HEK293 (cell line): ENCODE results near the gene PARG.

Experiments used
- CTCF ChIA-PET: fragments of 350-600 bp; formaldehyde crosslinking; extraction: SDS; loops from one replicate; lab custom pipeline; 2021; ENCODE audit warnings: antibody characterized with exemption; lab: Yijun Ruan, JAX
- POLR2A ChIA-PET: fragments of 300-600 bp; formaldehyde crosslinking; extraction: SDS; loops from one replicate; lab custom pipeline; 2020; ENCODE audit warnings: antibody characterized with exemption, inconsistent platforms; lab: Yijun Ruan, JAX
- H3K27ac ChIP-seq: fragments of 200-500 bp; sonication (Bioruptor generic); 2 replicates; pipeline ENCODE4 v1.5.1; 2014; ENCODE audit warnings: low read depth, low read length, control low read depth, inconsistent platforms; ENCODE audit errors: extremely low read depth
- H3K36me3 ChIP-seq, 2 experiments: fragments of 200-500 bp in 1 of 2; sonication (Bioruptor generic) in 1 of 2; 1 replicate in 1 of 2; 2 replicates in 1 of 2; pipeline ENCODE4 v1.5.1; 2014 to 2017; ENCODE audit warnings: inconsistent platforms in 2 of 2, low read length in 2 of 2; ENCODE audit not compliant: control insufficient read depth in 2 of 2, insufficient read depth in 1 of 2
- H3K4me1 ChIP-seq: fragments of 200-500 bp; sonication (Bioruptor generic); 2 replicates; pipeline ENCODE4 v1.5.1; 2014; ENCODE audit warnings: mild to moderate bottlenecking, low read length, inconsistent platforms; ENCODE audit not compliant: control insufficient read depth, insufficient read depth
- H3K4me3 ChIP-seq: 2 replicates; pipeline ENCODE4 v1.5.1; 2011; ENCODE audit warnings: low read depth, mild to moderate bottlenecking, control low read depth, low read length, moderate library complexity
- H3K9me3 ChIP-seq: fragments of 200-500 bp; sonication (Bioruptor generic); 2 replicates; pipeline ENCODE4 v1.5.1; 2014; ENCODE audit warnings: low read depth, low read length, inconsistent platforms; ENCODE audit not compliant: control insufficient read depth, insufficient read depth
- HOXC10 ChIP-seq: sonication (generic); formaldehyde crosslinking; IDR thresholded peaks from 2 replicates; pipeline ENCODE4 v1.8.1; 2023; ENCODE audit warnings: mild to moderate bottlenecking, missing genetic modification reagents
- OSR2 ChIP-seq: fragments of 450-650 bp; formaldehyde crosslinking; IDR thresholded peaks from 2 replicates; pipeline ENCODE4 v1.5.1; 2016; ENCODE audit warnings: missing biosample characterization, missing genetic modification characterization
- PATZ1 ChIP-seq: fragments of 450-650 bp; formaldehyde crosslinking; IDR thresholded peaks from 2 replicates; pipeline ENCODE4 v1.5.1; 2016; ENCODE audit warnings: missing biosample characterization, missing genetic modification characterization
- ZBTB17 ChIP-seq: fragments of 450-650 bp; formaldehyde crosslinking; IDR thresholded peaks from 2 replicates; pipeline ENCODE4 v1.5.1; 2016; ENCODE audit warnings: missing biosample characterization, missing genetic modification characterization
- ZBTB48 ChIP-seq: fragments of 450-650 bp; formaldehyde crosslinking; IDR thresholded peaks from 2 replicates; pipeline ENCODE4 v1.5.1; 2016; ENCODE audit warnings: missing biosample characterization, missing genetic modification characterization
- ZEB2 ChIP-seq: fragments of 450-650 bp; formaldehyde crosslinking; IDR thresholded peaks from 2 replicates; pipeline ENCODE4 v1.5.1; 2016; ENCODE audit warnings: missing biosample characterization, missing genetic modification characterization
- ZNF133 ChIP-seq: fragments of 450-650 bp; formaldehyde crosslinking; IDR thresholded peaks from 2 replicates; pipeline ENCODE4 v1.5.1; 2016; ENCODE audit warnings: missing biosample characterization, missing genetic modification characterization
- ZNF239 ChIP-seq: fragments of 450-650 bp; formaldehyde crosslinking; IDR thresholded peaks from 2 replicates; pipeline ENCODE4 v1.5.1; 2016; ENCODE audit warnings: missing biosample characterization, missing genetic modification characterization
- ZNF274 ChIP-seq, 2 experiments: fragments of 200-500 bp in 1 of 2; fragments of 450-650 bp in 1 of 2; sonication (Bioruptor generic) in 1 of 2; formaldehyde crosslinking in 1 of 2; IDR thresholded peaks; 2 replicates each; pipeline versions ENCODE4 v1.5.1 to v1.6.1; 2014 to 2016; ENCODE audit warnings: borderline replicate concordance in 1 of 2, inconsistent platforms in 1 of 2, low read length in 1 of 2, missing biosample characterization in 1 of 2, missing genetic modification characterization in 1 of 2
- ZNF366 ChIP-seq: fragments of 450-650 bp; formaldehyde crosslinking; conservative IDR thresholded peaks from 2 replicates; pipeline ENCODE4 v1.5.1; 2016; ENCODE audit warnings: missing biosample characterization, missing genetic modification characterization
- ZNF473 ChIP-seq: fragments of 450-650 bp; formaldehyde crosslinking; IDR thresholded peaks from 2 replicates; pipeline ENCODE4 v1.5.1; 2017; ENCODE audit warnings: missing biosample characterization, missing genetic modification characterization
- ZNF514 ChIP-seq: fragments of 450-650 bp; formaldehyde crosslinking; IDR thresholded peaks from 2 replicates; pipeline ENCODE4 v1.5.1; 2016; ENCODE audit warnings: missing biosample characterization, missing genetic modification characterization
- ZNF555 ChIP-seq: fragments of 450-650 bp; formaldehyde crosslinking; conservative IDR thresholded peaks from 2 replicates; pipeline ENCODE4 v1.5.1; 2017; ENCODE audit warnings: missing biosample characterization, mild to moderate bottlenecking, missing genetic modification characterization, inconsistent platforms
- ZNF600 ChIP-seq: fragments of 450-650 bp; formaldehyde crosslinking; IDR thresholded peaks from 2 replicates; pipeline ENCODE4 v1.5.1; 2016; ENCODE audit warnings: missing biosample characterization, missing genetic modification characterization
- ZNF768 ChIP-seq: fragments of 450-650 bp; formaldehyde crosslinking; IDR thresholded peaks from 2 replicates; pipeline ENCODE4 v1.5.1; 2018; ENCODE audit warnings: missing biosample characterization, mild to moderate bottlenecking, missing genetic modification characterization
- ZSCAN30 ChIP-seq: fragments of 450-650 bp; IDR thresholded peaks from 2 replicates; pipeline ENCODE4 v1.5.1; 2018; ENCODE audit warnings: missing biosample characterization, mild to moderate bottlenecking, missing genetic modification characterization, moderate library complexity
- TF ChIP-seq, protein P1 (sequence below): fragments of 450-650 bp; formaldehyde crosslinking; IDR thresholded peaks from 2 replicates; pipeline ENCODE4 v1.5.1; 2016; ENCODE audit warnings: missing biosample characterization, missing genetic modification characterization, low read depth
- TF ChIP-seq, protein P2 (sequence below): sonication (generic); formaldehyde crosslinking; IDR thresholded peaks from 2 replicates; pipeline ENCODE4 v1.8.1; 2022; ENCODE audit warnings: mild to moderate bottlenecking, moderate library complexity, missing genetic modification reagents
- TF ChIP-seq, protein P3 (sequence below): fragments of 450-650 bp; formaldehyde crosslinking; IDR thresholded peaks from 2 replicates; pipeline ENCODE4 v1.5.1; 2016; ENCODE audit warnings: missing biosample characterization, missing genetic modification characterization, borderline replicate concordance

PARG gene

DNA sequence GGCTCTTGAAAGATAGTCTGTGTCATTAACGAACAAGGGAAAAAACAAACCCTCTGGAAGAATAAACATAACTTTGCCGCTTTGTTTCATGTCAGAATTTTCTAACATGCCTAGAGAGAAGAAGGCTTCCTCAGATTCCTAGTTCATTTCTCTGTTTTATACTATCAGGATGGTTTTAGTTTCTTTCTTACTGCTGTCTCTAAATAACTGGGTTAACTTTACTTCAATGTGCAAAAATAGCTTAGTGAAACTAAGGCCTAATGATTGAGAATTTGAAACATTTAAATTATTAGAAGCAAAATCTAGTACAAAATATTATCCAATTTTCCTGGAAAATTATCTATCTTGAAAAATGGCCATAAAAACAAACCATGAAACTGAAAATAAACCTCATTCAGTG is 107.6 kb downstream of the PARG start:
- no peaks in the 10 kb centered on the region for H3K9me3 ChIP-seq
- peaks cover 15 to 32% of the 10 kb centered on the region in 2 experiments for H3K36me3 ChIP-seq
- H3K27ac ChIP-seq: no peak overlapping the region
- ChIA-PET CTCF (interaction anchor here (0.6 to 0.7 kb wide), 3 partner anchors 9 to 1653 kb away, joined by 3 read pairs; no protein-coding TSS in a partner anchor), POLR2A (no interaction called here)
- no peak overlapping the region for H3K4me3 ChIP-seq
- no peaks in the 10 kb centered on the region for H3K4me1 ChIP-seq
- TF ChIP-seq, protein P1, sequence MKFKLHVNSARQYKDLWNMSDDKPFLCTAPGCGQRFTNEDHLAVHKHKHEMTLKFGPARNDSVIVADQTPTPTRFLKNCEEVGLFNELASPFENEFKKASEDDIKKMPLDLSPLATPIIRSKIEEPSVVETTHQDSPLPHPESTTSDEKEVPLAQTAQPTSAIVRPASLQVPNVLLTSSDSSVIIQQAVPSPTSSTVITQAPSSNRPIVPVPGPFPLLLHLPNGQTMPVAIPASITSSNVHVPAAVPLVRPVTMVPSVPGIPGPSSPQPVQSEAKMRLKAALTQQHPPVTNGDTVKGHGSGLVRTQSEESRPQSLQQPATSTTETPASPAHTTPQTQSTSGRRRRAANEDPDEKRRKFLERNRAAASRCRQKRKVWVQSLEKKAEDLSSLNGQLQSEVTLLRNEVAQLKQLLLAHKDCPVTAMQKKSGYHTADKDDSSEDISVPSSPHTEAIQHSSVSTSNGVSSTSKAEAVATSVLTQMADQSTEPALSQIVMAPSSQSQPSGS (tag by site-specific recombination): no peak
- no peak for TF ChIP-seq ZSCAN30 (tag by site-specific recombination)
- TF ChIP-seq ZNF239 (tag by site-specific recombination): no peak
- TF ChIP-seq ZNF473 (tag by site-specific recombination): no peak
- TF ChIP-seq ZNF274 (IDR thresholded peaks at IDR 0.05; ENCODE audit: low read length): no peak
- TF ChIP-seq ZNF274 (tag by site-specific recombination; IDR thresholded peaks at IDR 0.05; ENCODE audit: borderline replicate concordance): no peak
- no peak for TF ChIP-seq OSR2
- no peak for TF ChIP-seq ZNF366 (tag by site-specific recombination)
- TF ChIP-seq ZNF133: no peak
- TF ChIP-seq ZNF600: no peak
- no peak for TF ChIP-seq ZNF555
- TF ChIP-seq HOXC10 (CRISPR knock-in tag): no peak
- TF ChIP-seq ZNF514 (tag by site-specific recombination): no peak
- no peak for TF ChIP-seq ZBTB48 (tag by site-specific recombination)
- TF ChIP-seq, protein P2, sequence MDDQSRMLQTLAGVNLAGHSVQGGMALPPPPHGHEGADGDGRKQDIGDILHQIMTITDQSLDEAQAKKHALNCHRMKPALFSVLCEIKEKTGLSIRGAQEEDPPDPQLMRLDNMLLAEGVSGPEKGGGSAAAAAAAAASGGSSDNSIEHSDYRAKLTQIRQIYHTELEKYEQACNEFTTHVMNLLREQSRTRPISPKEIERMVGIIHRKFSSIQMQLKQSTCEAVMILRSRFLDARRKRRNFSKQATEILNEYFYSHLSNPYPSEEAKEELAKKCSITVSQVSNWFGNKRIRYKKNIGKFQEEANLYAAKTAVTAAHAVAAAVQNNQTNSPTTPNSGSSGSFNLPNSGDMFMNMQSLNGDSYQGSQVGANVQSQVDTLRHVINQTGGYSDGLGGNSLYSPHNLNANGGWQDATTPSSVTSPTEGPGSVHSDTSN (CRISPR knock-in tag): no peak
- TF ChIP-seq ZBTB17 (tag by site-specific recombination): no peak
- TF ChIP-seq ZNF768 (tag by site-specific recombination): no peak
- TF ChIP-seq ZEB2 (tag by site-specific recombination): no peak
- TF ChIP-seq, protein P3, sequence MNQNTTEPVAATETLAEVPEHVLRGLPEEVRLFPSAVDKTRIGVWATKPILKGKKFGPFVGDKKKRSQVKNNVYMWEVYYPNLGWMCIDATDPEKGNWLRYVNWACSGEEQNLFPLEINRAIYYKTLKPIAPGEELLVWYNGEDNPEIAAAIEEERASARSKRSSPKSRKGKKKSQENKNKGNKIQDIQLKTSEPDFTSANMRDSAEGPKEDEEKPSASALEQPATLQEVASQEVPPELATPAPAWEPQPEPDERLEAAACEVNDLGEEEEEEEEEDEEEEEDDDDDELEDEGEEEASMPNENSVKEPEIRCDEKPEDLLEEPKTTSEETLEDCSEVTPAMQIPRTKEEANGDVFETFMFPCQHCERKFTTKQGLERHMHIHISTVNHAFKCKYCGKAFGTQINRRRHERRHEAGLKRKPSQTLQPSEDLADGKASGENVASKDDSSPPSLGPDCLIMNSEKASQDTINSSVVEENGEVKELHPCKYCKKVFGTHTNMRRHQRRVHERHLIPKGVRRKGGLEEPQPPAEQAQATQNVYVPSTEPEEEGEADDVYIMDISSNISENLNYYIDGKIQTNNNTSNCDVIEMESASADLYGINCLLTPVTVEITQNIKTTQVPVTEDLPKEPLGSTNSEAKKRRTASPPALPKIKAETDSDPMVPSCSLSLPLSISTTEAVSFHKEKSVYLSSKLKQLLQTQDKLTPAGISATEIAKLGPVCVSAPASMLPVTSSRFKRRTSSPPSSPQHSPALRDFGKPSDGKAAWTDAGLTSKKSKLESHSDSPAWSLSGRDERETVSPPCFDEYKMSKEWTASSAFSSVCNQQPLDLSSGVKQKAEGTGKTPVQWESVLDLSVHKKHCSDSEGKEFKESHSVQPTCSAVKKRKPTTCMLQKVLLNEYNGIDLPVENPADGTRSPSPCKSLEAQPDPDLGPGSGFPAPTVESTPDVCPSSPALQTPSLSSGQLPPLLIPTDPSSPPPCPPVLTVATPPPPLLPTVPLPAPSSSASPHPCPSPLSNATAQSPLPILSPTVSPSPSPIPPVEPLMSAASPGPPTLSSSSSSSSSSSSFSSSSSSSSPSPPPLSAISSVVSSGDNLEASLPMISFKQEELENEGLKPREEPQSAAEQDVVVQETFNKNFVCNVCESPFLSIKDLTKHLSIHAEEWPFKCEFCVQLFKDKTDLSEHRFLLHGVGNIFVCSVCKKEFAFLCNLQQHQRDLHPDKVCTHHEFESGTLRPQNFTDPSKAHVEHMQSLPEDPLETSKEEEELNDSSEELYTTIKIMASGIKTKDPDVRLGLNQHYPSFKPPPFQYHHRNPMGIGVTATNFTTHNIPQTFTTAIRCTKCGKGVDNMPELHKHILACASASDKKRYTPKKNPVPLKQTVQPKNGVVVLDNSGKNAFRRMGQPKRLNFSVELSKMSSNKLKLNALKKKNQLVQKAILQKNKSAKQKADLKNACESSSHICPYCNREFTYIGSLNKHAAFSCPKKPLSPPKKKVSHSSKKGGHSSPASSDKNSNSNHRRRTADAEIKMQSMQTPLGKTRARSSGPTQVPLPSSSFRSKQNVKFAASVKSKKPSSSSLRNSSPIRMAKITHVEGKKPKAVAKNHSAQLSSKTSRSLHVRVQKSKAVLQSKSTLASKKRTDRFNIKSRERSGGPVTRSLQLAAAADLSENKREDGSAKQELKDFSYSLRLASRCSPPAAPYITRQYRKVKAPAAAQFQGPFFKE (tag by site-specific recombination): no peak
- no peak for TF ChIP-seq PATZ1 (tag by site-specific recombination)
